DMS153 (cell line): Measurements from ENCODE around the gene NOP10.
"Not testable (repeated sequence)": the region's sequence is repeated elsewhere in the genome, so short reads cannot be mapped to it uniquely, and the experiment has no call there.

ENCODE experiments used
- DNase-seq: peaks from one replicate; lab custom pipeline; 2025; lab: John Stamatoyannopoulos, UW

NOP10 gene

GRCh38 chr15:34342737-34343575 lies at the start of gene NOP10, which contains the start of gene NUTM1:
NOP10 (minus strand) TSS chr15:34343136; CDS start chr15:34343073, 63 bp downstream.
NUTM1 (plus strand) TSS chr15:34343315; CDS start chr15:34343697, 382 bp downstream.
- peak; percentile 64 for DNase-seq

DNA sequence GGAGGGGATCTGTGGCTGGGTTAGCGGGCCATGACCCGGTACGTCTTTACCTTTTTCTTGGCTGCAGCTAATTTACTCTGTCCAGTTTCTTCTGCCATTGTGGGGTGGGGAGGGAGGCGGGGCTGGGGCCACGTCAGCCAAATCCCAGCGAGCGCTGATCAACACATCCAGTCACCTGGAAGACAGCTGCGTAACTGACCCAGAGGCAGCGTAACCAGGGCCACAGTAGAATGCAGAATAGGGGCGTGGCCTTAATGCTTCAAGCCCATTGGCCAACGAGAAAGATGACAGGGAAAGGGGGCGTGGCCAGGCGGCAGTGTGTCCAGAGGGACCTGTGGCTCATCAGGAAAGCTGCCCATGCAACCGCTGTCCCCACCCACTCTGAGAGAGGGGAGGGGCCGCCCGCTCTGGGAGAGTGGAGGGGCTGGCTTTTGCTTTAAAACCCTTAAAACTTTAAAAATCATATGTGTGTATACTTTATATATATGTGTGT lies 46.7 kb upstream of the NOP10 start:
- DNase-seq, result not testable (repeated sequence)

DNA sequence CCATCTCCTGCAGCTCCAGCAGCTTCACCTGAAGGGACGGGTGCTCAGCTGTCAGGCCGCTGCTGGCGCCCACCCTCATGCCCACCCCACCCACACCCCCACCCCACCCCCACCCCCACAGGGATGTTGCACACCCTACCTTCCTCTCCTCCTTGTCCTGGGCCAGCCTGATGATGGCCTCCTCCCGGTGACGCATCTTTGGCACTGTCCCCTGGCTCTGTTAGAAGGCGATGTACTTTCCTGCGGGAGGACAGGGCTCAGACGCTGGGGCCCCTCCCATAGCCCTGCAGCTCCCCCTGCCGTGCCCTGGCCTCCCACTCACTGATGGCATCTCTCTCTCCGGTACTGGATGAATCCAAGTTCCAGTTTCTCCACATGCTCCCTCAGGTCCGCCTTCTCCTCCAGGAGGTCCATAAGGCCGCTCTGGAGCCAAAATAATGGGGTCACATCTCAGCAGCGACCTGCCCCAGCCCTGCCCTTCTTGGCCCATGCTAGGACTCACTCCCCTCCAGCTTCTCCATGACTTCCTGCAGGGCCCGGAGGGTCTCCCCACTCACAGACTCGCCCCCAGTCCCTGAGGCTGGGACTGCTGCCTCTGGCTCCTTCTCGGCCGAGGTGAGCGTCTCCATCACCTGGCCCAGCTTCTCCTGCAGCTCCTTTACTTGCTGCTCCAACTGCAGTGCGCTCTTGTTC lies 39.0 kb upstream of the NOP10 start:
- DNase-seq, result not testable (repeated sequence)

GRCh38 chr15:34380491-34380890 lies 37.6 kb upstream of the NOP10 start:
- DNase-seq, result not testable (repeated sequence)

DNA sequence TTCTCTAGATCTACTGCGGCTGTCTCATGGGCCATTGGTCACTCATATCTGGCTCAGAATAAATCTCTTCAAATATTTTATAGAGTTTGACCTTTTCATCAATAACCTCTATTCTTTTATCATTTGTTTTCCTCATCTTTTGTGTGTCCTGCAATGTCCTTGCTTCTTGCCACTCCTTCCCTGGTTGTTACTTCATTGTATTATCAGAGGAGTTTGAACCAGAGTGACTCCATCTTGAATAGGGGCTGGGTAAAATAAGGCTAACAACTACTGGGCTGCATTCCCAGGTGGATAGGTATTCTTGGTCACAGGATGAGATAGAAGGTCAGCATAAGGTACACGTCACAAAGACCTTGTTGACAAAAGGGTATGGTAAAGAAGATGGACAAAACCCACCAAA lies 33.9 kb upstream of the NOP10 start:
- no peak for DNase-seq

DNA sequence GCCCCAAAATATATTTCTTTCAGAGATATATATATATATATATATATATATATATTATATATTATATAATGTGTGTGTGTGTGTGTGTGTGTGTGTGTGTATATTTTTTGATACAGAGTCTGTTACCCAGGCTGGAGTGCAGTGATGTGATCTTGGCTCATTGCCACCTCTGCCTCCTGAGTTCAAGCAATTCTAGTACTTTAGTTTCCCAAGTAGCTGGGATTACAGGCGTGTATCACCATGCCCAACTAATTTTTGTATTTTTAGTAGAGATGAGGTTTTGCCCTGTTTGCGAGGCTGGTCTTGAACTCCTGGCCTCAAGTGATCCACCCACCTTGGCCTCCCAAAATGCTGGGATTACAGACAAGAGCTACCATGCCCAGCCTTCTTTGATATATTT lies 32.6 kb upstream of the NOP10 start:
- not testable (repeated sequence) for DNase-seq

DNA sequence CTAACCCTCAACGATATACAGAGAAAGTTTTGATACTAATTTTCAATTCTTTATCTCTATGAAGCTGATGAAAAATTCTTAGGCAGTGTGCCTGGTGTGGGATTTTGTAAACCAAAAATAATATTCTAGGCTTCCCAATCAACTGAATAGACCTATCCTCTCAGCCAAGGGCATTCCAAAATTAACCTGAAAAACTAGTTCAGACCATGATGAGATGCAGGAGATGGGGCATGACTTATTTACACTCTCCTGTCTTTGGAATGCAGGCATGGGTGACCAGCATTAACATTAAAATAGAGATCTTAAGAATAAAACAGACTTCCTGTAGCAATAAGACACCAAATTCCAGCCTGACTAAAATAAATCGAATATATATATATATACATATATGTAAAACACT lies 31.9 kb upstream of the NOP10 start:
- DNase-seq, result no peak

- DNase-seq, result no peak
These were observed 31.0 kb upstream of the NOP10 start for GRCh38 chr15:34373951-34374350.

DNA sequence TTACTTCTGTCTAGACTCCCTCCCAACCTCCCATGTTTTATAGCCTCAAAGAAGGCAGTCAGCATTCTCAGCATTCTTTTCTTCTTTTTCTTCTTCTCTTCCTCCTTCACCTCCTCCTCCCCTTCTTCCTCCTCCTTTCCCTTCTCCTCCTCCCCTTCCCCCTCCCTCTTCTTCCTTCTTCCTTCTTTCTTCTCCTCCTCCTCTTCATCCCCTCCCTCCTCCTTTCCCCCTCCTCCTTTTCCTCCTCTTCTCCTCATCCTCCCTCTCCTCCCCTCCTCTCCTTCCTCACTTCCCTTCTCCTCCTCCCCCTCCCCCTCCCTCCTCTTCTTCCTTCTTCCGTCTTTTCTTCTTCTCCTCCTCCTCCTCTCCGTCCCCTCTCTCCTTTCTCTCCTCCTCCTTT lies 27.7 kb upstream of the NOP10 start:
- no peak for DNase-seq

DNA sequence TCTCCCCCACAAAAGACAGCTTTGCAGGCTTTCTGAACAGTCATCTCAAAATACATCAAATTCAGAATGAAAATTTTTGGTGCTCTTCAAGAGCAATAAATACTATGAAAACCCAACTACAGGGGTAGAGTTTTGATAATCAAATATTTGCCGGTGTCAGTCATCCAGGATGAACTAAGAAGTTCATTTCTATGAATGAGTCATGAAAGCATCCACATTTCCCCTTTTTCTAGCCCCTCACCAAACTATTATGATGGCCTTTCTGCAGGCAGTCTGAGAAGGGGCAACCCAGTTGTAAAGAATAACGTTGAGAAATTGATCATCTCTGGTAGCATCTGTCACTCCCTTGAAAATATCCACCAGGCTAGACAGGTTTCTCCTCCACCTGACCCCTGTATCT lies 27.2 kb upstream of the NOP10 start:
- DNase-seq, result no peak

GRCh38 chr15:34367101-34368081 lies 24.5 kb upstream of the NOP10 start, which contains the start of gene LPCAT4:
LPCAT4 (minus strand) TSS chr15:34367196; CDS start chr15:34367100, 96 bp downstream.
- DNase-seq, result peak; percentile 54

- DNase-seq, result peak; percentile 45
These were observed 23.5 kb upstream of the NOP10 start for GRCh38 chr15:34366271-34367065.

DNA sequence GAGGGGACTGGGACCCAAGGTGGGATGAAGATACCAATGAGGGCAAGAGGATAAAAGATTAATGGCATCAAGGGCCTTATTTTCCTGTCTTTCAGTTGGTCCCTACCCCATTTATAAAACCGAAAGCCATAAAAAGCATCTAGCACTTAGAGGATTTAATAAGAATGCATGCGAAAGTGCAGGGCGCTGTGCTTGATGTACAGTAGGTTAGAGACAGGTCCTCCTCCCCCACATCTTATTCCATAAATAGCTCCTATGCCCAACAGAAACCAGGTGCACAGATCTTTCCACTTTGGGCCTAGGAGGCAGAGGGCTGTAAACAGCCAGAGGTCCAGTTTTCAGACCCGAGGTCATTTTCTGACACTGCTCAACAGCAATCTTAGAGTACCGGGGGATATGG lies 22.9 kb upstream of the NOP10 start:
- DNase-seq, result no peak

DNA sequence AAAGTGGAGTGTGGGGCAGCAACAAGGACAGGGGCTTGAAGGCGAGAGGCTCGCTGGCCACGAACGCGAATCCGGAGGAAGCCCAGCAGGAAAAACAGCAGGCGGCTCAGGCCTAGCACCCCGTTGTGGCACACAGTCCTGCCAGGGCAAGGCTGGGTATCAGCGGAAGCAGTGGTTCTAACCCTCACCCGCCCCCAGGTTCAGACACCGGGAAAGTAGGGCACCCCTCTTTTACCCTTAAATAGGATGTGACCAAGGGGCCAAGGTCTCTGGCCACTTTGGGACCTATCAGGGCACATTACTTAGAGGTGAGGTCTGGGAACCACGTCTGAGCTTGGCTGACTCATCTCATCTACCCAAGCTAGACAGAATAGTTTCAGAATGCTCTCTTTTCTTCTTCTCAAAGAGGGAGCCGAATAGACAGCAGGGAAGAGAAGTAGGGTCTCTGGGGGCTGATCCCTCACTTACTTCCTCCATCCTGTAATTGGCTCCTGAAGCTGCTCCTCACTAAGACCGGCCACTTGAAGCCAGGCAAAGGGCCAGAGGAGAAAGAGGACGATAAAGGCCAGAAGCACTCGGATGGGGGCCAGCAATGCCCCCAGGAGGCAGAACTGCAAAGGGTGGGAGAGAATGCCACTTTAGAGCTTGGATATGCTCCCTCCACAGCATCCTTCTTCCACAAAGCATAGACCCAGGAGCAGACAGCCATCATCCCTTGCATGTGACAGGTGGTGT lies 22.3 kb upstream of the NOP10 start:
- no peak for DNase-seq

DNA sequence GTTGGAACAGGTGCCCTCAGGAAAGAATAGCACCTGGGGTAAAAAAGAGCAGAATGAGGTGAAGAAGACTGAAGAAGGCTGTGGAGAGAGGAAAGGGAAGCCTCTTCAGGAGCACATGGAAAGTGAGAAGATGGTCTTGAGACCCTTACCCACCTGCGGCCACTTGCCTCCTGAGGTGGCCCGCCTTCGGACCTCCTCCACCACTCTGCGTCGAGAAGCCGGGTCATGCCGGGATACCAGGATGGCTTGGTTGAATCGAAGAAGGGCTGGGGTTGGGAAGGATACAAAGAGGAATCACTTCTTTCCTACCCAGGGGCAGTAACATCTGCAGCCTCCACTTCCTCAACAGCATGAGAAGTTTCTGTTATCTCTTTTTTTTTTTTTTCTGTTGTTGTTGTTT lies 21.1 kb upstream of the NOP10 start:
- no peak for DNase-seq

- no peak for DNase-seq
These were observed 19.3 kb upstream of the NOP10 start for GRCh38 chr15:34362047-34362773.

DNA sequence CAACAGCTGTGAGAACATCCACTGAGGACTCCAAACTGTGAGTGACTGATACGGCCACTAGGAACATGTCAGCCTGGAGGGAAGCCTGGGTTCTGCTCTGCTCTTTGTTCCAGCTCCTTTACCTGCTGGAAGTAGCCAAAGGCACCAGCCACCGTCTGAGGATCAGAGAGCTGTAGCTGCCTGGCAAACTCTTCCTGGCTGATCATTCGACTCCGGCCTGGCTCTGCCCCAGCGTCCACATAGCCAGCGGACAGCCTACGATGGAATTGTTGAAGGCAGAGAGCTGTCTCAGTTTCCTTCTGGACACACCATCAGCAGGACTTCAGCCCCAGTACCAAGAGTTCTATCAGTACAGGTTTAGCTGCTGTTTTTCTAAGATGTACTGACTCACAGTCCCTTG lies 18.3 kb upstream of the NOP10 start:
- DNase-seq, result no peak

- DNase-seq, result no peak
These were observed 17.4 kb upstream of the NOP10 start for GRCh38 chr15:34360298-34360697.

GRCh38 chr15:34359416-34359815 lies 16.5 kb upstream of the NOP10 start:
- DNase-seq, result no peak

GRCh38 chr15:34358948-34359347 lies 16.0 kb upstream of the NOP10 start:
- DNase-seq, result no peak
